Sigmoid colon (tissue), 4 donors: ENCODE results near the gene FAM118A.

Experiments used
- CTCF ChIP-seq, 4 experiments: fragments of 450-650 bp in 3 of 4; fragments of 200-600 bp in 1 of 4; IDR thresholded peaks; one replicate each; pipeline ENCODE4 v1.5.1; 2016 to 2019; ENCODE audit warnings: antibody characterized with exemption in 4 of 4, mild to moderate bottlenecking in 3 of 4, moderate library complexity in 2 of 4
- EP300 ChIP-seq, 4 donors: sonication (generic); formaldehyde crosslinking; IDR thresholded peaks; one replicate each; pipeline ENCODE4 v1.6.1; 2017; ENCODE audit warnings: antibody characterized with exemption in 4 of 4
- POLR2A ChIP-seq, 2 donors: fragments of 450-650 bp; IDR thresholded peaks; one replicate each; pipeline ENCODE4 v1.6.1; 2016; ENCODE audit warnings: antibody characterized with exemption in 2 of 2, mild to moderate bottlenecking in 2 of 2, moderate library complexity in 2 of 2
- POLR2AphosphoS5 ChIP-seq, 4 donors: sonication (generic); formaldehyde crosslinking; IDR thresholded peaks; one replicate each; pipeline ENCODE4 v1.6.1; 2017; ENCODE audit warnings: antibody characterized with exemption in 4 of 4

- TF ChIP-seq CTCF (IDR thresholded peaks at IDR 0.05), result no peak
- TF ChIP-seq POLR2AphosphoS5 (IDR thresholded peaks at IDR 0.05), result no peak
- no peak for TF ChIP-seq POLR2A (IDR thresholded peaks at IDR 0.05)
- TF ChIP-seq EP300 (IDR thresholded peaks at IDR 0.05), result no peak
Measured at GRCh38 chr22:45285263-45286058, 24.3 kb upstream of the FAM118A start.
